CD4-positive, alpha-beta T cell treated with Interleukin-2 at 100 ng/mL for 4 hours (primary cell): ENCODE measurements around the gene MAP3K2.

Experiments used
- DNase-seq: peaks from one replicate; pipeline ENCODE4 v3.0.0-alpha.2; 2020; ENCODE audit warnings: low spot score

The MAP3K2 gene

DNA sequence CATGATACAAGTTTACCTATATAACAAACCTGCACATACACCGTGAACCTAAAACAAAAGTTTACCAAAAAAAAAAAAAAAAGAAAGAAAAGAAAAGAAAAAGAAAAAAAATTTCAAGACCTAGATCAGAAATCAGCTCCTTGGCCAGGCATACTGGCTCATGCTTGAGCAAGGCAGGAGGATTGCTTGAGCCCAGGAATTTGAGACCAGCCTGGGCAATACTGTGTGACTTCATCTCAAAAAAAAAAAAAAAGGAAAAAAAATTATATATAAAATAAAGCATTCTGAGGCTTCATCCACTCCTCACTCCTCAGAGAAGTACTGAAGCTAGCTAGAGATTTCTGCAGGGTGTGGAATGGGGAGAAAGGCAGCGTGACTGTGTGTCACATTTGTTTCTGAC is 18.7 kb upstream of the MAP3K2 start:
- no peak for DNase-seq

DNA sequence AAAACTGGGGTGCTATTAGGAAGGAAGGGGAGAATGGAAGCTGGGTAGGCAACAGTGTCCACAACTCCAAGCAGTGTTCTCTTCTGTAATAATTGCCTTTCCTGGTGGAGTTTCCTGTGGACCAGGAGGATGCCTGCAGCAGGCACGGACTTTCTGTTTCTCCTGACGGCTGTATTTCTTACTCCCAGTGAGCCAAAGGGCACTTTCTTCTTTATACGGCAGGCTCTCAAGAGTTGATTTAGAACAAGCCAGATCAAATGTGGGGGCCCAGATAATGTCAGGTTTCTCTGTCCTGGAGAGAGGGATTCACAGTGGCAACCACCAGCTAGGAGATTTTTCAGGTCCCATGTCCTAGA is 17.5 kb upstream of the MAP3K2 start:
- no peak for DNase-seq

DNA sequence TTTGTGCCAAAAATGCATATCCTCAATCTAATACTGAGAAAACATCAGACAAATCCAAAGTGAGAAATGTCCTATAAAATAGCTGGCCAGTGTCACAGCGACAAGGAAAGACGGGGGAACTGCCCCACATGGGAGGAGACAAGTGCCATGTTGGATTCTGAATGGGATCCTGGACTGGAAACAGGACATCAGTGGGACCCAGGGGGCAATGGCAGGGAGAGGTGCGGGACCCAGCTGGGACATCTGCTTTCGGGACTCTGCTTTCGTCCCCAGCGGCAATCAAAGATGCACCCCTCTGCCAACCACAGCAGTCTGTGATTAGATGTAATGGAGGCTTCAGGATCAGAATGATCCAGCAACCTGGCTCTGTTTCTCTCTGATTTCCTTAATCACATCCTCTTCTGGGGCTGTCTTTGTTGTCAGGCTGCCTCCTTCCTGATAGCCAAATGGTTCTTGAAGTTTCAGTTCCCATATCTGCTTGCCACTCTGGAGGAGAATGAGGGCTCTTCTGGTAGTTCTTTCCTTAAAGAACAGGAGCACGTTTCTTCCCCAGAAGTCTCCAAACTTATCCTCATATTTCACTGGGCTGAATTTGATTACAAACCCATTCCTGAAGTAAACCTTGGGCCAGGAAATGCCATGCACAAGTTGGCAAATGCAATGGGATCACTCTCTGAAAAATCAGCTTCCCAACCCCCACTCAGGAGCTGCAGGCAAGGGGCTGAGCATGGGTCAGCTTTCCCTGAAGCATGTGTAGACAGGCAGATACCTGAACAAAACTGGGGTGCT is 16.9 kb upstream of the MAP3K2 start:
- DNase-seq = no peak

DNA sequence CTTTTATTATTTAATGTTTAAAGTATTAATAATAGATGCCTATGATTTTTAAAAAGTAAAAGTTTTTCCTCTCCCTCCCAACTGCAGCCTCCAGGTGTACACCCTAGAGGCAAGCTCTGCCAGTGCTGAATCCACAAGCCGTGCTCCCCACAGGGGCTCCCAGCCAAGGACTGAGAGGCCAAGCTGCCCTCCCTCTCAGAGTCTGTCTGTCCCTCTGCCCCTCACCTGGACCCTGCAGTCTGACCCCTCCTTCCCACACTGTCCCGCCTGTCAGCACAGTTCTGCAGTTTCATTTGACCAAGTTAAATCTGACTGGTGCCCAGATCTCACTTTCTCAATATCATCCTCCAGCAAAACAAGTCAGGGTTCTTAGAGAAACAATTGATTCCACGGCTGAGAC is 15.7 kb upstream of the MAP3K2 start:
- DNase-seq = no peak

DNA sequence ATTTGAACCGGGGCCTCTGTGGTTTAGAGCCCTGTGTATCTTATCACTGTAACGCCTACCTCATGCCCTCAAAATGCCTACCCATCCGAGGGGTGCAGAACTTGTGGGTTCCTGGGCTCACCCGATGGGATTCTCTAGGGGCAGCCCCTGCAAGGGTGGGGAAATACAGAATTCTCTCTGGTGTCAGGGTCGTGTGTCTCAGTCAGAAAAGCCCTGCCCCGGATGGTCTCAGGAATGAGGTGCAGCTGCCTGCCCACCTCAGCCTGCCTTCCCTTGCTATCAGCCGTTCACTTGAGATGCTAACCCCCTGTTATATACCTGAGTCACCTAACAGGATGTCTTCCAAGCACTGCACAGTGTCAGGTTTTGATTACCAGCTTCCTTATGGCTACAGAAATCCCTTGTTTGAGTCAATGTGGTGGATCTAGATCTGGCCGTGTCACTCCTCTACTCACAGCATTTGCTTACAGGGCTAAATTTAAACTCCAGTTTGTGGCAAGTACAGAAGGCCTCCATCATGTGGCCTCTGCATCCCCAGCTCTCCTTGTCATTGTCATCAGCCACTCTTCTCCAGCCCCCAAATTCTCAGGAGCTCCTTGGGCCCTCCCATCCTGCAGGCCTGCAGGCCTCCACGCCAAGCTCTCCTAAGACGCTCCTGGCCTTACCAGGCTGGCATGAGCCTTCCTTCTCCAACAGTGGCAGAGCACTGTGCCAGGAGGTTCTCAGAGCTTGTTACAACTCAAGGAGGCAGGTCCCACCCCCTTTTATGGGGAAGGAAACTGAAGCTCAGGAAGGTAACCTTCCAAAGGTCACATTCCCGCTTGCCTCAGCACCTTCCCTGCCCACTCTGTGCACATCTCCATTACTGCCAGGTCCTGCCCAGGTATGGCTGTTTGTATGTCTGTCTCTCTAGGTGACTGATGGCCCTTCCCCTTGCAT is 14.3 kb upstream of the MAP3K2 start:
- DNase-seq = no peak

DNA sequence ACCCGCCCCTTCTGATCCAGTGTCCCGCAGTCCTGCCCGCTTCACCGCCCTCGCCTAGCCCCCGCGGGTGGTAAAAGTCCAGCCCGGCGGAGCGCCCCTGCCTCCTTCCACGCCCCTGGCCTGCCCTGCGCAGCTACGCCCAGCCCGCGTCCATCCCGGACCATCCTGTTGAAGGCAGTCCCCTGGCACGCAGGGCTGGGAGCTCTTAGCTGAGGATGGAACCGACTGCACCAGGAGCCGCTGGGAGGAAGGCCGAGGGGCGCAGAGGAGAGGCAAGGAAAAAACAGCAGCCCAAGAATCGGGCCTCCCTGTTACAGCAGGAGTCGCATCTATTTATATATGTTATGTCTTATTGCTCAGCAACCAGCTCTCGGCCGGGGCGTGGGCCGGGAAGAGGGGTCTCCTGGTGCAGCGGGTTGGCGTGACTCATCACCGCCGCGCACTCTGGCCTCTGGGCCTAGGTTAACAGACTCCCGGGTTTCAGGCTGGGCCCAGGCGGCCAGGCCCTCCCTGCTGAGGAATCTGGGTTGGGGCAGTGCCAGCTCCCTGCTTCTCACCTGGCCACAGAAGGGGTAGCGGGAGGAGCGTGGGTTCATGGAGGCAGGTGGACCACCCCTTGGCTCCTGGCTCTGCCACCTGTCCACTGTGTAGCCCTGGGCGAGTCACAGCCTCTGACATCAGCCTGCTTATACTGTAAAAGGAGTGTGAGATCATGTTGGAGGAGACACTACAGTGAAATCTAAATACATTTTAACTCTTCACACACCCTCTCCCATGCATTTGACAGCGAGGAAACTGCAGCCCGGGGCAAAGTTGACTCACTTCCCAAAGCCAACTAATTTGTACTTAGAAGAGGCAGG is 13.4 kb upstream of the MAP3K2 start:
- no peak for DNase-seq

DNA sequence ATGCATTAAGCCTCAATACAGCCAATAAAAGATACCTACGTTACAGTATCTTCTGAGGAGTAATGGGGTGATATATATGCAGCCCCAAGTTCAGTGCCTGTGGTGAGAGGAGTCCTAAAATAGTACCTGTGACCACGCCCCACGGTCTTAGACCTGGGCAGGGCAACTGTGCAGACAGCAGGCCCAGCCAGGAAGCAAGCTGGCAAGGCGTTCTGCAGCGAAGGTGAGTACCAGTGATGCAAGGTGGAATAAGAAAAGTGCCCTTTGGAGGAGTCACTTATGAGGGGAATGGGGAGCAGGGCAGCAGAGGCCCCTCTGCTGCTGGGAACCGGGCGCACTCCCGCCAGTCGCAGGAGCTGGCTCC is 12.7 kb upstream of the MAP3K2 start:
- no peak for DNase-seq

DNA sequence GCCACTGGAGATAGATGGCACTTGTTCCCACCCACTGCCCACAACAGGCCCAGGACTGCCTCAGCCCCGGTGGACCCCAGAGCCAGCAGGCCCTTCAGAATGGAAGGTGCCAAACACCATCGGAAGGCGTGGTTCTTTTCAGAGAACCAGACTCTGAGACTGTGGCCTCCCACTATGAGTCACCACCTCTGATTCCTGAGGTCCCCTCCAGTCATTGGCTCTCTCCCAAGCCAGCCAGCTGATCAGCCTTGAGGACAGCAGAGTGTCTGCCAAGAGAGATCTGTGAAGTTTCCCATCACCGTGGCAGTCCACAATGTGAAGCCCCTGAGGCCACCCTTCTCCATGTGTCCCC is 10.4 kb upstream of the MAP3K2 start:
- DNase-seq = peak; percentile 63

DNA sequence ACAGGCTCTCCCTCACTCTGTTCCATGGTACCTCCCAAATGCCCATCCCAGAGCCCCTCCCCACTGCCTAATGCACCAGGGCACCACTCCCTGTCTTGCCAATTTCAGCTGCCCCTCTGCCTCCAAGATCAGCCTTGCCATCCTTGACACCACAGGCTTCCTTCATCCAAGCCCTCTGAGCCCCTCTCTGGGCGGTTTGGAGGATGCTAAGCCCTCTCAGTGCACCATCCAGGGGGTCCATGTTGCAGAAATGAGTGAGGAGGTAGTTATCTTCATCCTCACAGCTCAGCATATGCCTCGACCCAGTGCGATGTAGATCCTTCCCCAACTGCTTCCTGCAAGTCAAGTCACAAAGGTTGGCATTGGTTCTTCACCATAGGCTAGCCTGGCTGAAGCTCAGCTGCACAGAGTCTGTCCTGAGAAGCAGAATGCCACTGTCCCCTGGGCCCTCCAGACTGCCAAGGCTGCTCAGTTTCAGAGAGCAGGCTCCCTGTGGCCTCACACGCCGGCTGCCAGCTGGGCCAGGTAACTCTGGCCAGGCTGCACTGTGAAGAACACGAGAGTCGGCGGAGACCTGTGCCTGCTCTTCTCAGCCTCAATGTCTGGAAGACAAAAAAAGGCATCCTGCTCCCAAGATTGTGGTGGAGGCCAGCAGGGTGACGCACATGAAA is 9.9 kb upstream of the MAP3K2 start:
- DNase-seq = no peak

DNA sequence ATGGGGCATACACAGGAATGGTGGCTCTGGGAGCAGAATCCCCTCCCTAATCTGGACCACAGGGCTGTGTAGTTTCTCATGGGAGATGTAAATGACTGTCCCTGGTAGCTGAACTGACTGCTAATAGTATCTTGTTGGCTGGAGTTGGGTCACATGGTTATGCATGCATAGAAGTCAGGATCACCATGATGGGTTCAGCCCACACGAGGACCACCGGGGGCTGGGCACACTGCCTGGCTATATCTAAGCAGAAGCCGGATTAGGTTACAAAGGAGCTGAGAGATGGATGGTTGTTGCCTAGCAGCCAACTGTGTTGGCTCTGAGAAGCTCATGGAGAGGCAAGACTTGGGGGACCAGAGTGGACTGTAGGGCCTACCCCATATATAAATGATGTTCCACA is 6.7 kb upstream of the MAP3K2 start:
- DNase-seq = no peak

DNA sequence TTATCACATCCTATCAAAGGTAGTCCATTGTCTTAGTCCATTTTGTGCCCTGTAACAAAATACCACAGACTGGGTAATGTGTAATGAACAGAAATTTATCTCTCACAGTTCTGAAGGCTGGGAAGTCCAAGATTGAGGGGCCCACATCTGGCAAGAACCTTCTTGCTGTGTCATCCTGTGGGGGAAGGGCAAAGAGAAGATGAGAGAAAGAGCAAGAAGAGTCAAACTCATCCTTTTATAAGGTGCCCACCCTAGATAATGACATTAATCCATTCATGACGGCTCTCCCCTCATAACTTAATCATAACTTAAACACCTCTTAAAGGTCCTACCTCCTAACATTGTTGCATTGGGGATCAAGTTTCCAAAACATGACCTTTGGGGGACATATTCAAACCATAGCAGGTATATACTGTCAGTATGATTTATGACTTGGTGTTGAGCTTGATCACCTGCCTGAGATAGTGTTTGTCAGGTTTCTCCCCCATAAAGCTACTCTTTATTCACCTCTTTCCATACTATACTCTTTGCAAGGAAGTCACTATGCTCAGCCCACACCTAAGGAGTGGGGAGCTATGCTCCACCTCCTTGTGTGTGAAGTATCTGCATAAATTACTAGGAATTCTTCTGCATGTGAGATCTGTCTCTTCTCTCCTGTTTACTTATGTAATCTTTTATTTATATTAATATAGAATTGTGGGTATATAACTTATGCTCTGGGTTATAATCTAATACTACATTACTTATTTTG is 5.2 kb upstream of the MAP3K2 start:
- no peak for DNase-seq

DNA sequence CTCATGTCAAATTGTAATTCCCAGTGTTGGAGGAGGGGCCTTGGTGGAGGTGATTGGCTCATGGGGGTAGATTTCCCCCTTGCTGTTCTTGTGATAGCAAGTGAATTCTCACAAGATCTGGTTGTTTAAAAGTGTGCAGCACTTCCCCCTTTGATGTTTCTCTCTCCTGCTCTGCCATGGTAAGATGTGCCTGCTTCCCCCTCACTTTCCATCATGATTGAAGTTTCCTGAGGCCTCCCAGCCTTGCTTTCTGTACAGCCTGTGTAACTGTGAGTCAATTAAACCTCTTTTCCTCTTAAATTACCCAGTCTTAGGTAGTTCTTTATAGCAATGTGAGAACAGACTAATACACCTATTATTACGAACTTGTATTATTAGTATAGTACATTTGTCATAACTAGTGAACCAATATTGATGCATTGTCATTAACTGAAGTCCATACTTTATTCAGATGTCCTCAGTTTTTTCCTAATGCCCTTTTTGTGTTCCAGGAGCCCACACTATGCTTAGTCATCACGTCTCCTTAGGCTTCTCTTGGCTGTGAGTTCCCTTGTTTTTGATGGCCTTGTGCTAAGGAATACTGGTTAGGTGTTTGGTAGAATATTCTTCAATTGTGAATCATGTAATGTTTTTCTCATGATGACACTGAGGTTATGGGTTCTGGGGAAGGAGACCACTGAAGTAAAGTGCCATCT is 4.5 kb upstream of the MAP3K2 start:
- no peak for DNase-seq

DNA sequence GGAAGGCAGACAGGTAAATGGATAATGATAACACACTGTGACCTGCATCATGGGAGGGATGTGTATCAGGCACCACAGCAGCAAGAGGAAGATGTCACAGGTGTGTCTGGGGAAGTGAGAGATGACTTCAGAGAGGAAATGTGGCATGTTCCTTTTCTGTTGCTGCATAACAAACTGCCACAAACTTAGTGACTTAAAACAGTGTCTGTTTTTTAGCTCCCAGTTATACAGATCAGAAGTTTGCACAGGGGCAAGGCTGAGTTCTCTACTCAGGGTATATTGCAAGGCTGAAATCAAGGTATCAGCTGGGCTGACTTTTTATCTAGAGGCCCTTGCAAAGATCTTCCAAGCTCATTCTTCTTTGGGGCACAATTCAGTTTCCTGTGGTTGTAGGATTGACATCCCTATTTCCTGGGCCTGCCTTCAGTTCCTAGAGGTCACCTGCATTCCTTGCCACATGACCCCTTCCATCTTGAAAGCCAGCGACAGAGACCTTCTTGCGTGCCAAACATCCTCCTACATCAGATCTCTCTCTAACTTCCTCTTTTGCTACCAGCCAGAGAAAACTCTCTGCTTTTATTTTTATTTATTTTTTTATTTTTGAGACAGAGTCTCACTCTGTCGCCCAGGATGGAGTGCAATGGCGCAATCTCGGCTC is 2.1 kb upstream of the MAP3K2 start:
- DNase-seq = peak; percentile 59

DNA sequence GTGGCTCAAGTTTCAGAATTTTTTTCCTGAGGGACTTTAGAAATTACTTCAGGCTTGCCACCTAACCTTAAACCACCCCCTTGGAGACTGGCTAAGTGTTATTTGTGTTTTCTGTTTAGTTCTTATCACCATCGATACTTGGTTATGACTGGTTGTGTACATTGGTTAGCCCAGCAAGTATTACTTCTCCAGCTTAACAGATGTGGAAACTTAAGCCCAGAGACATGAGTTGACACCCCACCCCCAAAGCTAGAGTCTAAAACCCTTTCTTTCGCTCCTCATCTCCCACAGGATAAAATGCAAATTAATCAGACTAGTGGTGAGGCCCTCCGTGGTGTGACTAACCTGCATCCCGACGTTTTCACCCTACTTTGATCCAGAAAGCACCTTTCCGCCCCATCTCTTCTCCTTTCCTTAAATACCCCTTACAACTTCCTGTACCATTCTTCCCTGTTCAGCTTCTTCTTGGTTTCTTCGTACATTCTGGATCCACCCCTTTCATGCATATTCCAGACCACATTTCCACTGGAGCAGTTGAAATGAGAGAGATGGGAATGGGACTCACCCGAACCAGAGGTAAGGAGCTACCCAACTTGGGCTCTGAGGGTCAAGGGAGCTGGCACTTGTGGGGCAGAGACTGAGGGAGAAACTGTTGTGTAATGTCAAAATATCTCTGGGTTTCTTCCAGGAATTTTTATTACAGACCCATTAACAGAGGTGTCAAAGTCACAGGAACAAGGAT is 819 bp upstream of the MAP3K2 start:
- DNase-seq = peak; percentile 60

DNA sequence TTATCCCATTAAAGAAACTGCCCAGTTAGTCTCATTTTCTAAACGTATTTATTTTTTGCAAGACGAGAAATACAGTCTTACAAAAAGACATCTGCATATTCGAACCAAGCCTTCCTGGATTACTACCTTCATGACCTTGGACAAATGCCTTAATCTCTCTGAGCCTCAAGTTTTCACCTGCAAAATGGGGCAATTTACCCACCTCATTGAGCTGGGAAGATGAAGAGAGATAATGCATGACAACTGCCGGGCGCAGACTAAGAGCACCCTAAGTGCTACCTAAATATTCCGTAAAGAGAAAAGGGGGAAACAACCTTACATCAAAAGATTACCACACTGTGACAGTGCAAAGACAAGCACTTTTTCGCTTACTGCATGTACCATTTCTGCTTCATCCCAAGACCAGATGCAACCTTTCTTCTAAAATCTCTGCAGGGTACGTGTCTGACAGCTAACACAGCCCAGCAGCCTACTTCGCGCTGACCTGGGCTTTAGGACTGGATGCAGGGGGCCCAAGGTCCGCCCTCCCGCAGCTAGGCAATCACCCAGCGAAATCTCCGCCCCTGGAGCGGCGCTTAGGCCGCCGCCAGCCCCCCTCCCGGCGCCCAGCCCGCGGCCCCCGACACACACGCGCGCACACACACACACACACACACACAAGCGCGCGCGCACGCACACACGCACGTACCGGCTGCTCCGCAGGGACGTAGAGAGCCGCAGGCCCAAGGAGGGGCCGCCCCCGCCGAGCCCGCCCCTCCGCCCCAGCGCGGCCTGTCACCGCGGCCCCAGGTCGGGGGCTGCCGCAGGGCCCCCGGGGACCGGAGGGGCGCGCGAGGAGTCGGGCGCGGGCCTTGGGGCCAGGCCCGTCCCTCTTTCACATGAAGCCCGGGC is 766 bp downstream of the MAP3K2 start:
- peak; percentile 80 for DNase-seq

DNA sequence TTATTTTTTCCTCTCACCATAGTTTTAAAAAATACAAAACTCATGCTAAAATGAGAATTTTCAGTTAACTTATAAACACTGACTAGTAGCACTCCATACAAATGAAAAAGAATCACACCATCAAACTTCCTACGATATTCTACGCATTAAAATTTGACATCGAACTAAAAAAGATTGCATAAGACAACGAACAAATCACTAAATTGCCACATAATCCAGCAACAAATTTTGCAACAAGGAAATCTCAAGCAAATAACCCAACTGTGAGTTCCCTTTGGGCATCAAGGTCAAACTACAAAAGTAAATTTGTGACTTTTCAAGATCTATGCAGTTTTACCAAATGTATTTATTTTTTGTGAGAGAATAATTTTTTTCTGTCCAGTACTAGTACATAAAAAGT is 1.5 kb downstream of the MAP3K2 start:
- DNase-seq = no peak

DNA sequence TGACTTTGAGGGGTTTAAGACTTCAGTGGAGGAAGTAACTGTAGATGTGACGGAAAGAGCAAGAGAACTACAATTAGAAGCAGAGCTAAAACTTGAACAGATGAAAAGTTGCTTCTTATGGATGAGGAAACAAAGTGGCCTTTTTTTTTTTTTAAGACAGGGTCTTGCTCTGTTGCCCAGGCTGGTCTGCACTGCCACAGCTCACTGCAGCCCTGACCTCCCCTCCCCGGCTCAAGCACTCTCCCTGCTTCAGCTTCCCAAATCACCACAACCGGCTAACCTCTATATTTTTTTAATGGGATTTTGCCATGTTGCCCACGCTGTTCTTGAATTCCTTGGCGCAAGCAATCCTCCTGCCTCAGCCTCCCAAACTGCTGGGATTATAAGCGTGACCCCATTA is 3.2 kb downstream of the MAP3K2 start:
- DNase-seq = no peak

DNA sequence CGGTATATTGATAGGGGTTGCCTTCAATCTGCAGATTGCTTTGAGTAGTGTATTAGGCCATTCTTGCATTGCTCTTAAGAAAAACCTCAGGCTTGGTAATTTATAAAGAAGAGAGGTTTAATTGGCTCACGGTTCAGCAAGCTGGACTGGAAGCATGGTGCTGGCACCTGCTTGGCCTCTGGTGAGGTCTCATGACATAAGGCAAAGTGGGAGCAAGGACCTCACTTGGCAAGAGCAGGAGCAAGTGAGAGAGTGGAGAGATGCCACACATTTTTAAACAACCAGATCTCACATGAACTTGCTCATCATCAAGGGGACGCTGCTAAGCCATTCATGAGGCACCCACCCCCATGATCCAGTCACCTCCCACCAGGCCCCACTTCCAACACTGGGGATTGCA is 4.9 kb downstream of the MAP3K2 start:
- DNase-seq = no peak
